NK-92 (cell line): ENCODE results near the gene IFFO2.
"Not testable (repeated sequence)": the region's sequence is repeated elsewhere in the genome, so short reads cannot be mapped to it uniquely, and the experiment has no call there.

Source experiments
- DNase-seq: peaks from one replicate; lab custom pipeline; 2025; ENCODE audit not compliant: unreplicated experiment; lab: John Stamatoyannopoulos, UW

IFFO2 gene

DNA sequence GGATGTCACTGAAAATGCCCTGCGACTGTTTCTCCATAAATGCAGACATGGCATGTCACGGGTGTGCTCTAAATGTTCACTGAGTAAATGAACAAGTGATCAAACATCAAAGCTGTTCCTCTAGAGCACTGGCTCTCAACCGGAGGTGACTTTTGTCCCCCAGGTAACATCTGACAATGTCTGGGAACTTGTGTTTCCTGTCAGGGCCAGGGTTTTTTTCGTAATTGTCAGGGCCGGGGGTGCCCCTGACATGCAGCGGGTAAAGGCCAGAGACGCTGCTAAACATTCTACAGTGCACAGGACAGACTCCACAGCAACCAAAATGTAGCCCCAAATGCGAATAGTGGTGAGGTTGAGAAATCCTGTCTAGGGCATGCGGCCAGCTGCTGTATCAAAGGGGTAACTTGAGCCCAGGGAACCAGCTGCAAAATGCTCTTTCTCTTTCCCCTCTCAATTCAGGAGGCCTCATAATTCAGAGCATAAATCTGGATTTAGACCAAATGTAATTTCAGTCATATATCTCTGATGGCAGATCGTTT lies 56.1 kb downstream of the IFFO2 start:
- no peak for DNase-seq

DNA sequence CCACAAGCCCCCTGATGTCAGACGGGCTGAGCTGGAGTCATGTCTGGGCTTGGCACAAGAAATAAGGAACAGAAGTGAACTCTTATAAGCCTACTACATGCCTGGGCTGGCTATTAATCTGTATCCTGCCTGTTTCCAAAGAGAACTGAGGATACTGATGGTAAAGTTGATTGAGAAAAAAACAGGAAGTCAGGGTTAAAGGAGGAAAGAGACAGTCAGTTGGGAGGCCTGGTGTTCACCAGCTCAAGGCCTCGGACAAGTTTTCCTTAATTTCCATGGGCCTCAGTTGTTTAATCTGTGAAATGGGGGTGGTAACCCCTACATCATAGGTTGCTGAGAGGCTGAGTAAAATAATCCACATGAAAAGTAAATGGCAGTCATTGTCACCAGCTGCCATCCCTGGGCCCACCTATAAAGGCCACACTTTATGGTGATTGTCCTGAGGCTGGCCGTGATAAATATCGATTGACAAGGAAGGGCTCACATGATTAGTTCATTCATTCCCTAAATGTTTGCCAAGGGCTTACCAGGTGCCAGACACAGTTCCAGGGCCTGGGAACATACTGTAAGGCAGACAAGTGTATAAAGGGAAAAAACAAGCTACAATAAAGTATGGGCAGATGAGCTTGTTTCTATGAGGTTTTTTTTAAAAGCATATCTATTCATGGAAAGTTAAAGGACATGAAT lies 57.0 kb downstream of the IFFO2 start:
- no peak for DNase-seq

DNA sequence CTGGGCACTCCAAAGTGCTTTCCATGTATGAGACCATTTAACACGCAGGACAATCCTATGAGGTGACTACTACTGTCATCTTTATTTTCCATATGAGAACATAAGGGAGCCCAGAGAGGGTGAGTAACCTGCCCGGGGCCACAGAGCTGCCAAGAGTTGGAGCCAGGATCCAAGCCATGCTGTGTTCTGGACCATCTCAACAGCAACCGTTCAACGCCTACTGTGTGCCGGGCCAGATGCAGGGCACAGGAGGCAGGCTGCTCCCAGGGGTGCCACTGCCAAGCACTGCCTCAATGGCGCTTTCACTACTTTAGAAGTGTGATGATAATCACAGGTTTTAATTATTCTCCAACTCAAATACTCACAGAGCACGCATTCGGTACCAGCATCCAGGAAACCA lies 57.9 kb downstream of the IFFO2 start:
- DNase-seq: no peak

DNA sequence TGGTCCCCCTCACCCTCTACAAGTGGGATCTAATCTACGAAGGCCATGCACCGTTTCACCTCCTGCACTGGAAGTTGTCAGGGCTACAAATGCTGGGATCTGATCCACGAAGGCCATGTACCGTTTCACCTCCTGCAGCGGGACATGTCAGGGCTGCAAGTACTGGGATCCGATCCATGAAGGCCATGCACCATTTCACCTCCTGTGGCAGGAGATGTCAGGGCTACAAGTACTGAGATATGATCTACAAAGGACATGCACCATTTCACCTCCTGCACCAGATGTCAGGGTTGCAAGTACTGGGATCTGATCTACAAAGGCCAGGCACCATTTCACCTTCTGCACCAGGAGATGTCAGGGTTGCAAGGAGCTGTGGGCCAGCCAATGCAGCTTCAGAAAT lies 61.2 kb downstream of the IFFO2 start:
- DNase-seq: no peak

DNA sequence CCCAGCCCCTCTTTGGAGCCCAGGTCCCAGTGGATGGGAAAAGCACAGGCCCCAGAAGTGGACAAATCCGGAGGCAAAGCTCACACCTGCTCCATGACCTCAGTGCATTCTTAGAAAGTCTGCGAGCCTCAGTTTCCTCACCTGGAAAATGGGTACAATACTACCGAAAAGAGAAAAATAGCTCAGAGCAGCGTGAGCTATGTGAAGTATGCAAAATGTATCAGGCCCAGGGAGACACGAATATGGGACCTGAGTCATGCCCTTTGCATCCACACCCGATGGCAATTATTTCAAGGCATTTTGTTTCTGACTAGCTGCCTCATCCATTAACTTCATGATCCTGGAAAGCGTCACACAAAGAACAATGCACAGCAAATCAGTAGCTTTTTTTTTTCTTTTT lies 63.4 kb downstream of the IFFO2 start:
- DNase-seq: no peak

DNA sequence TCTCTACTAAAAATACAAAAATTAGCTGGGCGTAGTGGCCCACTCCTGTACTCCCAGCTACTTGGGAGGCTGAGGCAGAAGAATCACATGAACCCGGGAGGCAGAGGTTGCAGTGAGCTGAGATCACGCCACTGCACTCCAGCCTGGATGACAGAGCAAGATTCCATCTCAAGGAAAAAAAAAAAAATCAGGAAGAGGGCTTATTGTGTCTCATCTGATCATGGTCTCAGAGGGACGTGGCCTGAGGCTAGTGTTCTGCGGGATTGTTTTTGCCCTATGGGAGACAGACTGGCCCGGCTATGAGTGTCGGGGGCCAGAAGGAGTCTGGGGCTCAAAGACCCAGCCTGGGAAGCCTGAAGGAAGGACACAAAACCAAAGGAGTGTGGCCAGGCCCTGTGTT lies 64.6 kb downstream of the IFFO2 start:
- DNase-seq: not testable (repeated sequence)

DNA sequence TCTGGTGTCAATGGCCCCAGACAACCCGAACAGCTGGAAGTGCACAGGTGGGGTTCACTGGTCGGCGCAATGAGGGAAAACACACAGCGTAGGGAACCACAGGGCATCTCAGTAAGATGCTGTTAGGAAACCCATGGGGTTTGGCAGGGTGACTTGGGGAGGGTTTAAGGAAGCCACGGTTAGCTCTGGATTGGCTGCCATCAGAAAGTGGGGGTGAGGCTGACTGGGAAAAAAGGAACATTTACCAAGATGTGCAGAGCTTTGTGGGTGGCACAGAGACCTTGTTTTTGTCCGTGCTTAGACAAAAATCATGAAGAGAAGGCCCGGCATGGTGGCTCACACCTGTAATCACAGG lies 65.1 kb downstream of the IFFO2 start:
- DNase-seq: no peak

DNA sequence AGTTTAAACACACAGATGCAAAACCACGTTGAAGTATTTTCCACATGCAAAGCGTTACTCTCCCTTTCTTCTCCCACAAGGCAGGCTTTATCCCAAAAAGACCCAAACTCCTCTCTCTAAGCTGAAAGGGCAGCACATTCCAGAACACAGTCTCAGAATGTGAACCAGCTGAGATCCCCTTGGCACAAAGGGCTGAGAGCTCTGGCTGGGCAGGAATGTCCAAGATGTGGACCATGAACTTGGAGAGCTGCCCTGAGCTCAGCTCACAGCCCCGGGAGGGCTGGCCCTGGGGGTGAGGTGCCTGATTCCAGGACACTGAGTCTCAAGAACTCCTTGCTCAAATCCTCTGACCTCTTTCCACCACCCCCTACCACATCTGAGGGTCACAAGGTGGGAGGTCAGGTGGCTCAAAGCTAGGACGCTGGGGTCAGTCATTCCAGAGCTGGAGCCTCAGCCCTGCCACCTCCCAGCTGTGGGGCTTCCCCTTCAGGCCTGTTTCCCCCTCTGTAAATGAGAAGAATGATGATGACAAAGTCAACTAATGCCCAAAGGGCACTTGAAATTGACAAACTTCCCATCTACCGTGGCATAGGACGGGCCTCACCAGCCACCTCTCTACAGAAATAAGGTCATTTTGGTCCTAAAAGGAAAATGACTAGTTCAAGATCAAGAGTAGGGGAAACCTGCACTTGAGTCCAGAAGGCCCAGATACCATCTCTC lies 65.6 kb downstream of the IFFO2 start:
- no peak for DNase-seq

DNA sequence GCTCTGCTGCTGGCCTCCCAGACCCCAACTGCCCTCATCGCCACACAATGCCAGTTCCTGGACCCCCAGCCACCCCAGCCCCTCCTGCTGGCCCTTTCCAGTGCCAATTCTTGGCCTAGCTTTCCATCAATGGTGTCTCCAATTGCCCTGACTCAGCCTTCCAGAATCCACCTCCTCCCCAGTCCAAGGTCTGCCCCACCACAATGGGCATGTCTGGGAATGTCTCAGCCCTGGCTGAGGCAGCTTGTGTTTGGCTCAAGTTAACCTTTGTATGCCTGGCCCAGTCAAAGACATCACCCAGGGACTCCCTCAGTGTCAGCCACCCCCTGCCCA lies 70.5 kb downstream of the IFFO2 start:
- DNase-seq: no peak

DNA sequence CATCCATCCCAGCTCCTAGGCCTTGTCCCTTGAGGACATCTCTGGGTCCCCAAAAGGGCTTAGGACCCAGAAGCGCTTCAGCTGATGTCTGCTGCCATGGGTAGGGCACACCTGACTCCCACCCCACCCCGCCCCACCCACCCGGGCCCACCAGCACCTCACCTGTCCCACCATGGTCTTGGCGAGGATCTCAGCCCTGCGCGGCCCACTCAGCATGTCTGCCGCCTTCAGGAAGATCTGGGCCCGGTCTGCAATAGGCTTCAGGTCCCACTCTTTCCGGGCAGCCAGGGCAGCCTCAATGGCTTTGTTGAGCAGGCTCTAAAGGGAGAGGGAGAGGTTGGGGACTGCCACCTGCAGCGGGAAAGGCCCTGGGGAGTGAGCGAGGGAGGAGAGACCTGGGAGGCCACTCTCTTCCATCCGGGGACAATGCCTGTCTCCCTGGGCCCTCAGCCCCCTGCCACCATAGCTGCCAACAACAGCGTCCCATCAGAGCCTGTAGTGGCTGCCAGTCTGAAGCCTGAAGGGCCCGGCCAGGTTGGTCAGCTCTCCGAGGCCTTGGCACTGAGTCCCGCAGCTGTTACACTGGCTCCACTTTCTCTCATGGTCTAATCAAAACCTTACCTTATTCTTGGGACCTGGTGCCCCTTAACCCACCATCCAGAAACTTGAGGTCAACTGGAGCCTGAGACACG lies 71.0 kb downstream of the IFFO2 start:
- no peak for DNase-seq

DNA sequence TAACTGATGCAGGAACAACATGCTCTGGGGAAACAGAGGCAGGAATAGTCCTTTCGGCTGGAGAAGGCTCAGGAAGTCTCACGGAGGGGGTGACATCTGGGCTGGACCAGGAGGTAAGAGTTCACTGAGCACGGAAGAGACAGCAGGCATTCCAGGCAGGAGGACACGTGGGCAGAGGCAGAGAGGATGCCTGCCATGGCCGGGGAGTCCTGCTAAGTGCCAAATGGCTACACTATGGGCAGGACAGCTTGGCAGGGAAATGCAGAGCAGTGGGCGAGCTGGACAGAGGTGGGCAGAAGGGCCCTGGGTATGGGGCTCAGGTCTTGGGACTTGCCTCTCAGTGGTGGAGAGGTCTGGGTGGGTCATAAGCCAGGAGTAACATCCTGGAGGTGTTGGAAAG lies 71.7 kb downstream of the IFFO2 start:
- DNase-seq: no peak

DNA sequence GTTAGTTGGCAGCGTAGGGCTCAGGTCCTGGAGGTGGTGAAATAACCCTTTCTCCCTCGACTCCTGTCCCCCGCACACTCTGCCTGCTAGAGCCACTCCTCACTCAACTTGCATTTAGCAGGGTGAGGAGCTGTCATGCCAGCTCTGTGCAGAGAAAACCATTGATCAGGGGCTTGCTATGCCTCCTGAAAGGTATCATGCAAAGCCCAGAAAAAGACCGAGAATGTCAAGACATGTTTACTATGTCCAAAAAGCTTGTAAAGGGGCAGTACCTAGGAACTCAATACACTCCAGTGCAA lies 72.1 kb downstream of the IFFO2 start:
- no peak for DNase-seq

DNA sequence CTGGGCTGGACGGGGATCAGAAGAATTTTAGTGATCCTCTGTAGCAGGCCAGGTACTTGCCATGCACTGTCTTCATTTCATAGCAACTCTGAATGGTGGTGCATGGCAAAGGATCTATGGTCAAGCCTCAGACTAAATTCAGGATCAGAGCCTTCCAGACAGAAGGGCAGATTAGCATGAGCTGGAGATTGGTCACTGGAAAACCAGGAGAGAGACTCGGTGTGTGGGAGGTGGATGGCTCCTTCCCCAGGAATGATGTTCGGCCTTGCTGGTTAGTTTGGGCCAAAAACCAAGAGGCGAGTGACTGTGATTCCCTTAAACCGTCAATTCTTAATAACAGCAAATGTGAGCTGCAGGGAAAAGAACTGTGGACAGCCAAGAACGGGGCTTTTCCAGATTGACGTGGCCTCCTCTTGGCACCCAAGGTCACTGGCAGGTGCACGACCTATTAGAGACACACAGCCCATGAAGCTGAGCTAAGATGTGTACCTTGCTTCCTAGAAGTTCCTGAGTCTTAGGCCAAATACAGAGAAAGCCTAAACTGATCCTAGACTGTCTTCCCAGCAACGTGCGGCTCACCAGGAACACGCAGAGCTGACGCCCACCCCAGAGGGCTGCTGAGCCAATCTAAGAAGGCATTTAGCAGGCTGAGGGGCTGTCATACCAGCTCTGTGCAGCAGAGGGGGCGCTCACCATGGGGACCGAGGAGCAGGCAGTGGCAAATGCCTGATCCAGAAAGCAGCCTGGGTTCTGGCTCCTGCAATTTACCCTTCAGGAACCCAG lies 72.6 kb downstream of the IFFO2 start:
- DNase-seq: no peak

DNA sequence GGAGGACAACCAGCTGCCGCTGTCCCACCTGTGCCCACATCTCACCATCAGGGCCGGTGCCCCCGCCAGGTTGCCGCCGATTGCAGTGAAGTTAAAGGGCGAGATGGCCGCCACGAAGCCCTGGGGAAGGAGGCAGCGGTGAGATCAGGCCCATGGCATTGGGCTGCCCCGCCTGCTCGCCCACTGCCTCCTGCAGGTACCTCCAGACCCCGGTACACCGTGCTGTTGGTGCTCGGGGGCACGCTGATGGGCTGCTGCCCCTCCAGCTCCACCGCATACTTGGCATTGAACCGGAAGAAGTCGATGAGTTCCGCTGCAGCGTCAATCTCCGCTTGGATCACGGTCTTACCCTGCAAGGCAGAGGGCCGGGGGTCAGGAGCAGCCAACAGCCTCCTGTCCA lies 73.4 kb downstream of the IFFO2 start:
- no peak for DNase-seq

DNA sequence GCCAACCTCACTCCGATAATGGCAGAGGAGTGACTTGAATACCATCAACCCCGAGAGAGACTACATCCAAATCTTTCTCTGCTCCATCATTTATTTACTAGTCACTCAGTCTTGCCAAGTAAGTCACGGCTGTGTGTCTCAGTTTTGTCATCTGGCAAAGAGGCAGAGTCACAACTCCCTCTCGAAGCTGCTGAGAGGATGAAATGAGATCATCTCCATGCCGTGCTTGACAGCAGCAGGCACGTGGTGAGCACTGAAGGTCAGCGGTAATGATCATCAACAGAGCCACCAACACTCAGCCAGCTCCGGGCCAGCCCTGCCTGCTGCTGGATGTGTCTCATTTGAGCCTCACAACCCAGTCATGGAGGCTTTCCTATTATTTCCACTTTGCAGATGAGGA lies 74.0 kb downstream of the IFFO2 start:
- DNase-seq: no peak

DNA sequence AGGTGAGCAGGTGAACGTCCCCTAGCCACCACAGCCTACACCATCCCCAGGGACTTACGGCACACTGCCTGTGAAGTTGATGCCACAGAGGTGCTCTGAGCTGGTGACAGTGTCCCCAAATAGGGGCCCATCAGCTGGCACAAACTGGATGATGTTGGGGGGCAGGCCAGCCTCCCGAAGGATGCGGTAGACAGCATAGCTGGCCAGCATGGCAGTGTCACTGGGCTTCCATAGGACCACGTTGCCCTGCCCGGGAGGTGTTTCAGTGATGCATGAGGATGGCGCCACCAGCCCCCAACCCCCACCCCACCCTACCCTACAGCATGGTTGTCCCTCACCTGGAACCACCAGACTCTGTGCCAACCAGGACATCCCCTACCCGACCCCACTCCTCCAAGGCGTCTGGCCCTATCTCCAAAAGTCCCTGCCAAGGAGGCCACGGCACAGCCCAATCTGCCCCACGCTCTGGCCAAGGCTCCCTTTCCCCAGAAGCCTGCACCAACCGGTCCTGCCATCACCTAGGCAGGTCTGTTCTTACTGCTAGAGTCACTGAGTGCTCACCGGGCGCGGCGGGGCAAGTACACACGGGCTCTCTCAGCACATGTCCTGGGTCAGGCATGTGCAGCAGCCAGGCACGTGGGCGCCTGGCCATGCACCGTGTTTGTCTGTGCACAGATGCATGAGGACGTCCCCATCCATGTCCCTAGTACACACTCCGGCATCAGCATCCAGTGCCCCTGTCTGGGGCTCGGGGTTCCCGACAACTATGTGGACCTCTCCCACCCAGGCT lies 74.6 kb downstream of the IFFO2 start:
- no peak for DNase-seq

DNA sequence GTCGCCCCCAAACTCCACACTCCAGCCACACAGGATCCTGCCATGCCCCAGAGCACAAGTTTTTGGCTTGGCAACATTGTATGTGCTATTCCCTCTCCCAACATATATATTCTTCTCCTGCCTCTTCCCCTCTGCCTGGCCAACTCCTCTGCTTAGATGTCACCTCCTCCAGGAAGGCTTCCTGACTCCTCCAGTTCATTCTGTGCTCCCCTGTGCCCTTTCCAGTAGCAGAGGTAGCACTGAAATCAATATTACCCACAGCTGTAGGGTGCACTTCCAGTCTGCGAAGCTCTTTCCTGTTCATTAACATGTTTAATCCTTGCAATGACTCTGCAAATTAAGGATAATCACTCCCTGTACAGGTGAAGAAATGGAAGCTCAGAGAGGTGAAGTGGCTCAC lies 75.3 kb downstream of the IFFO2 start:
- no peak for DNase-seq

DNA sequence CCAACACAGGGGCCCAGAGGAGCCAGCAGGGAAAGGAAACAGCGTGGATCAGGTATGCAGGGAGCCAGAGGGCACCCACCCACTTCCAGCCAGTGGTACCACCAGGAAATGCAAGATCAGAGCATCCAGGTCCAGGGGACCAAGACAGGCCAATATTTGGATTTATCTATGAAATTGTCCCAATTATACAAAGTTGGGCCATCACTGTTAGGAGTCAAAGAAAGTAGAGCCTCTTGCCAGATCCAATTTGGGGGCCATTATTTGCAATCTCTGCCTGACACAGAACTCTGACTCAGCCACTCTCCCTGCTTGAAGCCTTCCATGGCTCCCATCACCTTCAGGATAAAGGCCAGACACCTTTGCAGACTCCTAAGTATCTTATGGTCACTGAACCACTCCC lies 75.9 kb downstream of the IFFO2 start:
- no peak for DNase-seq

DNA sequence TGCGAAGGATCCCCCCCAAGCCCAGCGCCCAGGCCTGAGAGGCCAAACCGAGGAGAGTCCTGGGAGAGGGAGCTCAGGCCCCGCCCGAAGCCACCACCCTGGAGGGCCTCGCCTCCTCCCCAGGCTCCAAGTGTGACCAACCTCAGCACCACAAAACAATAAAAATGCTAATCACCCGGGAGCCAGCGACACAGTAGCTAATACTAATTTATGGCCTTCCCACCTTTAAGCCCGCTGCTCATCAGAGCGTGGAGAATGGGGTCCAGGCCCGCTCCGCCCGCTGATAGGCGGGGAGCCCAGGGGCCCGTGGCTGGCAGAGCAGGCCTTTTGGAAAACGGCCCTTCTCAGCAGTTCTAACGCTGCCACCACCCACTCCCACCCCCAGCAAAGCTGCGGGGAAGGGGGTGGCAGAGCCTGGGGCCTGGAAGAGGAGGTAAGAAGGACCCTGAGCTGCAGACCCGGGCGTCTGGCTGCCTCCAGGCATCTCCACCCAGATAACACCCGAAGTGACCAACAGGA lies 76.6 kb downstream of the IFFO2 start:
- no peak for DNase-seq

DNA sequence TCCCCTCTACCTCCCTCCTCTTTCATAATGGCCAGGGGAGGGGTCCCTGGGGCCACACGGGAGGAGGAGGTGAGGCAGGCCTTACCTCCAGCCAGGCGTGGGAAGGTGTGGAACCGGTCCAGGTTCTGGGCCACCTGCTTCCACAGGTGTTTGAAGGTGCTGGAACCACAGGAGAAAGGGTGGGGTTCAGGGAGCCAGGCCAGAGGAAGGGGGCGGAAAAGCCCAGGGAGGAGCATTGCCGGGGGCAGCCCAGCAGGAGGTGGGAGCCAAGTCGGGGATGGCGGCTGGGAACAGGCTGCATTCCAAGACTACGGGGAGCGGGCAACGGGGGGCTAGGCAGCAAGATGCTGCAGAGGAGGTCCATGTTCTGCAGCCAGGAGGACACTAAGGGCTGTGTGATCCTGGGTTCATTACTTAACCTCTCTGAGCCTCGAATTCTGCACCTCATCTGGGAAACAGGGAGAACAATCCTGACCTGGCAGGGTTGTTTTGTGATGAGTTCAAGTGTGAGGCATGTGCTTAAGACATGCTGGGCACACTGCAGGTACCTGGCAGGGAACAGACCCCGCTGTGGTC lies 77.2 kb downstream of the IFFO2 start:
- DNase-seq: no peak
